HG03066 (cell line): ENCODE results near the gene DNASE2.
"Not testable (repeated sequence)": the region's sequence is repeated elsewhere in the genome, so short reads cannot be mapped to it uniquely, and the experiment has no call there.

Experiments
- ATAC-seq: cut with Tn5 transposase; IDR thresholded peaks from one replicate; pipeline ENCODE4 v1.9.1; 2021; ENCODE audit warnings: low read depth; ENCODE audit not compliant: unreplicated experiment

The DNASE2 gene

DNA sequence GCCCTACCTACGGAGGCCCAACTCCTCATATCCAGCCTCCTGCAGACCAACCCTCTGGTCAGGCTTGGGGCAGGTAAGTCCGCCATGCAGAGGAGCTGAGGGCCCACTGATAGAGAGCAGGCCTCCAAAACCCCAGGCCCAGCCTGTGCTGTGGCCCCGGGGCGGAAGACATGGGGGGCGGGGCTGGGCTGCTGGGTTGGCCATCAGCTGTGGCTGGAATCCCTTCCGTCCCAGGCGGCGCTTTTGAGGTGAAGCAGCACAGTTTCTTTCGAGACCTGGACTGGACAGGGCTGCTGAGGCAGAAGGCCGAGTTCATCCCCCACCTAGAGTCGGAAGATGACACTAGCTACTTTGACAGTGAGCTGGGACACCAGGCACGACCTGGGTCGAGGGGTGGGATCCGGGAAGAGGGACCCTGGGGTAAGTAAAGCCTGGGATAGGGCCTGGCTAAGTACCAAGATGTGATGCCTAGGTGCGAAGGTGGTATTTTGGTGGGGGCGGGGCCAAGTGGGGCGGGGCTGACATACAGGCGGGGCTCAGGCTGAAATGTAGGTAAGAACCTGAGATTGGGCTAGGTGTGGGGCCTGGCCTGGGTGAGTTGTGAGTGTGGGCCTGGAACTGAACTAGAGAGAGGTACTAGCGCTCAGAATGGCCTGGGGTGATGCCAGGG is 15.4 kb downstream of the DNASE2 start:
- no peak for ATAC-seq

DNA sequence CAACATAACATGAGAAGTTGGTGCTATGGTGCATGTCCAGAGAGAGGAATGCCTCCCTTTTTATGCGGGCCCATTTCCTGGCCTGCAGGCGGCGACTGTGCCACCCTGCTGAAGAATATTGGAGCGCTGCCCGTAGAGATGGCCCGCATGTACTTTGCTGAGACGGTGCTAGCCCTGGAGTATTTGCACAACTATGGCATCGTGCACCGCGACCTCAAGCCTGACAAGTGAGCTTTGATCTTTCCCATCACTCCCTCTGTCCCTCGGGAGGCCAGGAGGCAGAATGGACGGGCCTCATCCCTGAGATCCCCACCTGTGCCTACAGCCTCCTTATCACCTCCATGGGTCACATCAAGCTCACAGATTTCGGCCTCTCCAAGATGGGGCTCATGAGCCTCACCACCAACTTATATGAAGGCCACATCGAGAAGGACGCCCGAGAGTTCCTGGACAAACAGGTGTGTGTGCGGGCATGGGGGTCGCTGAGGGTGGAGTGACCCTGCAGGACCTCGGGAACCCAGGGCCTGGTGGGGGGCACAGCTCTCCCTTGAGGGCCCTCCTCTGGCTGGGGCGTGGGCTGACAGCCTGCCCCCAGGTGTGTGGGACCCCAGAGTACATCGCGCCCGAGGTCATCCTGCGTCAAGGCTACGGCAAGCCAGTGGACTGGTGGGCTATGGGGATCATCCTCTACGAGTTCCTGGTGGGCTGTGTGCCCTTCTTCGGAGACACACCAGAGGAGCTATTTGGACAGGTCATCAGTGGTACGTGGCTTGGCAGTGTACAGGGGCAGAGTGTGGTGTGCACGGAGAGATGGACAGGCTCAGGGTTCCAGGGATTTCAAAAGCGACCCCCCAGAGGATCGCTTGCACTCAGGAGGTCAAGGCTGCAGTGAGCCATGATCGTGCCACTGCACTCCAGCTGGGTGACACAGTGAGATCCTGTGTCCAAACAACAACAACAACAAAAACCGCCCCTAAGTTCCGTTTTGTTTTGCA is 16.2 kb downstream of the DNASE2 start:
- ATAC-seq = no peak

DNA sequence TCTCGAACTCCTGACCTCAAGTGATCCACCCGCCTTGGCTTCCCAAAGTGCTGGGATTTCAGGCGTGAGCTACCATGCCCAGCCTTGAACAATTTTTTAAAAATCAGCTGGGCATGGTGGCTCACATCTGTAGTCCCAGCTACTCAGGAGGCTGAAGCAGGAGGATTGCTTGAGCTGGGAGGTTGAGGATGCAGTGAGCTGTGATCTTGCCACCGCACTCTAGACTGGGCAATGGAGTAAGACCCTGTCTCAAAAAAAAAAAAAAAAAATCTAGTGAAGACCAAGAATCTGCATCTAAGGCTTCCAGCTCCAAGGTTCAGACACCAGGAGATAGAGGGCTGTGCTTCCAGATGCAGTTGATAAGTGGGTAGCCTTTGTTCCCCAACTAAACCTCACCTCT is 17.1 kb downstream of the DNASE2 start:
- no peak for ATAC-seq

DNA sequence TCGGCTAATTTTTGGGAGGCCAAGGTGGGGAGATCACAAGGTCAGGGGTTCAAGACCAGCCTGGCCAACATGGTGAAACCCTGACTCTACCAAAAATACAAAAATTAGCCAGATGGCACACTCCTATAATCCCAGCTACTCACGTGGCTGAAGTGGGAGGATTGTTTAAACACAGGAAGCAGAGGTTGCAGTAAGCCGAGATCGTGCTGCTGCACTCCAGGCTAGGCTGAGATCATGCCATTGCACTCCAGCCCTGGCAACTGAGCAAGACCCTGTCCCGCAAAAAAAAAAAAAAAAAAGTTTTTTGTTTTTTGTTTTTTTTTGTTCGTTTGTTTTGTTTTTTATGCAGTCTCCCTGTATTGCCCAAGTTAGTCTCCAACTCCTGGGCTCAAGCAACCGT is 21.7 kb downstream of the DNASE2 start:
- no peak for ATAC-seq

DNA sequence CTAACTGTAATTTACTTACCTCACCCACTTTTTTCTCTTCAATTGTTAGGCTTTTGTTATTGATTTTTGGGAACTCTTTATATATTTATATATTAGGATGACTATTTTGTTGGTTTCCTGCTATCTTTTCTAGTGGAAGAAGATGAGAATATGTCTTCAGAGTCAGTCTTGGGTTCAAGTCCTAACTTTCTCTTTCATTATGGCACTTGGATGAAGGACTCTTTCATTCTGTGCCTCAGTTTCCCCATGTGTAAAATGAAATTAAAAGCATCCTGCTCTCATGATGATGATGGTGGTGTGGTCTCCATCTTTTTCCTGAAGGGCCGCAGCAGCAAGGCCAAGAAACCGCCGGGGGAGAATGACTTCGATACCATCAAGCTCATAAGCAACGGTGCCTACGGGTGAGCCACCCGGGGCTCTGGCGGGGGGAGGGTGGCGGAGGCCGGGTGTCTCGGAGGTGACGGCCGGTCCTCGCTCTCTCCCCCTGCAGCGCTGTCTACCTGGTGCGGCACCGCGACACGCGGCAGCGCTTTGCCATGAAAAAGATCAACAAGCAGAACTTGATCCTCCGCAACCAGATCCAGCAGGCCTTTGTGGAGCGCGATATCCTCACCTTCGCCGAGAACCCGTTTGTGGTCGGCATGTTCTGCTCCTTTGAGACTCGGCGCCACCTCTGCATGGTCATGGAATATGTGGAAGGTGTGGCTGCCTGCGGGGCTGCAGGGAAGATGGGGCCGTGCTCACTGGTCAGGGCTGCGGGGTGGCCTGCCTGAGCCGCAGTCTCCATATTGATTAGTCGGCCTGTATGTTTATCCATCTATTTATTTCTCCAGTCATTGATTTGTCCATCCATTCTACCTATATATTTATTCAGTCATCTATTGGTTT is 23.0 kb downstream of the DNASE2 start:
- ATAC-seq = no peak

DNA sequence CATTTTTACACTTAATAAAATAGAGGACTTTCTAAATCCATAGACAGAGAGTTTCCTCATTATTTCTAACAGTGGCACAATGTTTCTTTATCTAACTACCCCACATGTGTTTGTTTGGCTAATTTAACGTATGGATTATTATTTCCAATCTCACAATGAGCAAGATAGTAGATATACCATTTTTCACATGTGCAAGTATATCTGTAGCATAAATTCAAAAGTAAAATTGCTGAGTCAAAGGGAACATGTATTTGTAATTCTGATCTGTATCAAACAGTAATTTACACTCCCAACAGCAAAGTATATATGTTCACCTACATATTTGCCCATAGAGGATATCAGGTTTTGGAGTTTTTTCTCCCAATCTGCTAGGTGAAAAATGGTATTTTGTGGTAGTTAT is 24.6 kb downstream of the DNASE2 start:
- no peak for ATAC-seq

DNA sequence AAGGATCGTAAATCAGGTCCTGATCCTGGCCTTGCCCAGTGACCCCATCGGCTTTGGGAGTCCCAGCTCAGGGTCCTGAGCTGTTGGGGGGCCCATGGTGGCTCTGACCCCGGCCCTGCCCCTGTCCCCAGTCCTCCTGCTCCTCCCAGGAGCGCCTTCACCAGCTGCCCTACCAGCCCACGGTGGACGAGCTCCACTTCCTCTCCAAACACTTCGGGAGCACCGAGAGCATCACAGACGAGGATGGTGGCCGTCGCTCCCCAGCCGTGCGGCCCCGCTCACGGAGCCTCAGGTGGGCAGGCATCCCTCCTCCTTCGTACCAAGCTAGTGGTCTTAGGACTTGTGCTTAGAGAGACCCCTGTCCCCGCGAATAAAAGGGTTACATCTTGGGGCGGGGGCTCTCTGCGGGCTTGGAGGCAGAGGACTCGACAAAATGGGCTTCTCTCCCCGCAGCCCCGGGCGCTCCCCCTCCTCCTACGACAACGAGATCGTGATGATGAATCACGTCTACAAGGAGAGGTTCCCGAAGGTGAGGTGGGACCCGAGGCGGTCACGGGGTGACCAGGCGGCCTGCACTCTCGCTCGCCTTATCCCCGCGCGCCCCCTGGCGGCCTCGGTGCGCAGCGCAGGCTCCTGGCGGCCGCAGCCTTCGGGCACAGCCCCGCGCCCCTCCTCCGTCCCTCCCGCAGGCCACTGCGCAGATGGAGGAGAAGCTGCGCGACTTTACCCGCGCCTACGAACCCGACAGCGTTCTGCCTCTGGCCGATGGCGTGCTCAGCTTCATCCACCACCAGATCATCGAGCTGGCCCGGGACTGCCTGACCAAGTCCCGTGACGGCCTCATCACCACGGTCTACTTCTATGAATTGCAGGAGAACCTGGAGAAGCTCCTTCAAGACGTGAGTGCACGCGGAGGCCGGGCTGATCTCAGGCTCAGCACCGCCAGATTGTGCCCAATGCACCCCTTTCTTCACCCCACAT is 33.8 kb downstream of the DNASE2 start:
- ATAC-seq = no peak

DNA sequence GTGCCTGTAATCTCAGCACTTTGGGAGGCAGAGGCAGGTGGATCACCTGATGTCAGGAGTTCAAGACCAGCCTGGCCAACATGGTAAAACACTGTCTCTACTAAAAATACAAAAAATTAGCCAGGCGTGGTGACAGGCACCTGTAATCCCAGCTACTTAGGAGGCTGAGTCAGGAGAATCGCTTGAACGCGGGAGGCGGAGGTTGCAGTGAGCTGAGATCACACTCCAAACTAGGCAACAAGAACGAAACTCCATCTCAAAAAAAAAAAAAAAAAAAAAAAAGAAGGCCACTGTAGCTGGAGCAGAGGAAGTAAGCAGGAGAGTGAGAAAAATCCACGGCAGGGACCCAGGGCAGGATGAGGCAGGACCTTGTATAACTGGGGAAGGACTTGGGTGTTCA is 34.6 kb downstream of the DNASE2 start:
- not testable (repeated sequence) for ATAC-seq

DNA sequence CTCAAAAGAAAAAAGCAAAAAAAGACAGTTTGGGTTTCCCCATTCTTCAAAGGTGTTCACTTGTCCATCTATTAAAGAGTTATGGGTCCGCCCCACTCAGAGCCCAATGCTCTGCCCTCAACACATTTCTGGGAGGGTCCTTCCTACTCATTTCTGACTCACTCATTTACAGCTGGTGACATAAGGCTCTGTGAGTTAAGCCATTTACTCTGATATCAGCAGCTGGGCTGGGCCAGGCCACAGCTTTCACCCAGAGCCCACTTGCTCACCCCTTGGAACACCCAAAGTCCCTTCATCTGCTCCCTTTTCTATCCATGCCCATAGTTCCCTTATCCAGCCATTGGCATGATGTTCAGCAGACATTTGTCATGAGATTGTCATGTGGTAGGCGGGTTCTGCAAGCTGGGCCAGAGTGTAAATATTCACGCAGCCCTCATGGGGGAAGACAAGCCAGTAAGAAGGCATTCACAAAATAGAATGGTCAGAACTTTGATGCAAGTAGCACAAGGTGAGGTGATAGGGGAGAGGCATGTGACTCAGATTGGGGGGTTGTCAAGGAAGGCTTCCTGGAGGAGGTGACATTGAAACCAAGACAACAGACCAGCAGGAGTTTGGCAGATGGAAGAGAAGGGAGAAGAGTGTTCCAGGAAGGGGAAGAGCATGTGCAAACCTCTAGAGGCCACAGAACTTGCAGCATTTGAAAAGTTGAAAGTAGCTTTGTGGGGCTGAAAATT is 37.1 kb downstream of the DNASE2 start:
- ATAC-seq = no peak

DNA sequence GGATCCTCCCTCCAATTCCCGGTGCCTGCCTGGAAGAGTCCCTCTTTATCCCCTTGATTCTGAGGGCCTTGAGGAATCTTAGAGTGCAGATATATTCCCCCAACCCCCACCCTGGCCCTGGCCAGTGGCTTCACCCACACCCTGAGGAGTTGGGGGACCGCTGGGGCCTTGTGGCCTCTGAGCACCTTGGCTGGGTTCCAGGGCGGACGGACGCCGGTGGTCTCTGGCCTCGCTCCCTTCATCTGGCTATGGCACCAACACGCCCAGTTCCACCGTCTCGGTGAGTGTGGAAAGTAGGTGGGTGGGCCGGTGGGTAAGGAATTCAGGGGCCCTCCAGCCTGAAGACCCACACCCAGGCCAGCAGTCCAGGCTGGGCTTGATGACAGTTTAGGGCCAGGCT is 37.9 kb downstream of the DNASE2 start:
- ATAC-seq = no peak

DNA sequence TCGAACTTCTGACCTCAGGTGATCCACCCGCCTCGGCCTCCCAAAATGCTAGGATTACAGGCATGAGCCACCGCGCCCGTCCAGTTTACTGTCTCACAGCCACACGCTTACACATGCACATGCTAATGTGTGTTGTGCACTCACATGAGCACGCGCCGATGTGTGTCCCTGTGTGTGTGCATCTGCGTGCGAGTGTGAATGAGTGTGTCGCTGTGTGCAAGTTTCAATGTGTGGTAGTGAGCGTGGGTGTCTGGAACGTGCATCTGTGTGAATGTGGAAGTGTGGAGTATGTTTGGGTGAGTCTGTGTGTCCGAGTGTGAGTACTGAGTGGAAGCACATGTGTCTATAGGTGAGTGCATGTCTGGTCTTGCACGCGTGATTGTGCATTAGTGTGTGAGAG is 38.7 kb downstream of the DNASE2 start:
- ATAC-seq = no peak

DNA sequence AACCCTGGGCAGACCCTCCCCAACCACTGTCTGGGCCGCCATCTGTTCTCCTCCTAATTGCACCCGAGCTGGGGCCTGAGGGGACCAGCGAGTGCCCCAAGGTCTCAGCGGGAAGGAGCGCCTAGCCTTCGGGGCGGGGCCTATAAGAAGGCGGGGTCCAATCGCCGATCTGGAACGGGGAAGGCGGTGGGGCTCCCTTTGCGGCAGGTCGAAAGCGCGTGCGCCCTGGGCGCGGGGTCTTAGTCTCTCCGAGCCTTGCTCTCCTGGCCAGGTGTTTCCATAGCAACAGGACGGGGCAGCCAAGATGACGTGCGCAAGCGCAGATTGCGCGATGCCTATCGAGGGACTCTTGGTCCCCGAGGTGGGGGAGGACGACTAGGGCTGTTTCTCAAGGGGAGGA is 40.2 kb downstream of the DNASE2 start:
- no peak for ATAC-seq

DNA sequence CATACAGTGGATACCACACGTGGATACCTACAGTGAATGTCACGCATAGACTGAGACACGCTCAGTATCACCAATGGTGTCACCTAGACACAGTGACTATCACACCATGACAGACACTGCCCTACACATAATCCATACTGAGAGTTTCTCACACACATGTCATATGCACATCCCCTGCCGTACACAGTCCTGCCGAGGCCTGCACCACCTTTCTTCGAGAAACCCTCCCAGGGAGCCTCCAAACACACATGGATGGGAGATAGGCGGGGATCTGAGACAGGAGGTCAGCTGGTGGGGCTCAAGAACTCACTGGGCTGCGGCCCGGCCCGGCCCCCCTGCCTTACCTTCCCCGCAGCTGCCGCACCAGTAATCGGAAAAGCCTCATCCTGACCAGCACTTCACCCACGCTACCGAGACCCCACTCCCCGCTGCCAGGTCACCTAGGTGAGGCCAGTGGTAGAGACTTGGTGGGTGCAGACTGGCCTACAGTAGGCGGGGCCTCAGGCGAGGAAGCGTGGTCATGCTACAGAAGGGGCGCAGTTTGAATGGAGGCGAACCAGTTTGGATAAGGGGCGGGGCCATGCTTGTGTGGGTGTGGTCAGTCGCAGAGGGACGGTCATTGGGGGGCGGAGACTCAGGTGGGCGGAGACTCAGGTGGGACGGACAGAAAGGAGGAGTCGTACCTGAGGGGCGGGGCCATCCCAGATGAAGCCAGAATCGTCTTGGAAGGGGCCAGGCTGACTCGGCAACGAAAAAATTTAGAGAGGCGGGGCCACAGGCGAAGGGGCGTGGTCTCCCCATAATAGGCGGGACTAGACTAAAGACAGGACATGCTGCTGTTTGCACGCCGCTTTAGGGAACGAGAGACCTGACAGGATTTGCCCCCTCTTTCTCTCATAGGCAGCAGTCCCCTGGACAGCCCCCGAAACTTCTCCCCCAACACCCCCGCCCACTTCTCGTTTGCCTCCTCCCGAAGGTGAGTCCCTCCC is 40.9 kb downstream of the DNASE2 start:
- ATAC-seq = no peak

DNA sequence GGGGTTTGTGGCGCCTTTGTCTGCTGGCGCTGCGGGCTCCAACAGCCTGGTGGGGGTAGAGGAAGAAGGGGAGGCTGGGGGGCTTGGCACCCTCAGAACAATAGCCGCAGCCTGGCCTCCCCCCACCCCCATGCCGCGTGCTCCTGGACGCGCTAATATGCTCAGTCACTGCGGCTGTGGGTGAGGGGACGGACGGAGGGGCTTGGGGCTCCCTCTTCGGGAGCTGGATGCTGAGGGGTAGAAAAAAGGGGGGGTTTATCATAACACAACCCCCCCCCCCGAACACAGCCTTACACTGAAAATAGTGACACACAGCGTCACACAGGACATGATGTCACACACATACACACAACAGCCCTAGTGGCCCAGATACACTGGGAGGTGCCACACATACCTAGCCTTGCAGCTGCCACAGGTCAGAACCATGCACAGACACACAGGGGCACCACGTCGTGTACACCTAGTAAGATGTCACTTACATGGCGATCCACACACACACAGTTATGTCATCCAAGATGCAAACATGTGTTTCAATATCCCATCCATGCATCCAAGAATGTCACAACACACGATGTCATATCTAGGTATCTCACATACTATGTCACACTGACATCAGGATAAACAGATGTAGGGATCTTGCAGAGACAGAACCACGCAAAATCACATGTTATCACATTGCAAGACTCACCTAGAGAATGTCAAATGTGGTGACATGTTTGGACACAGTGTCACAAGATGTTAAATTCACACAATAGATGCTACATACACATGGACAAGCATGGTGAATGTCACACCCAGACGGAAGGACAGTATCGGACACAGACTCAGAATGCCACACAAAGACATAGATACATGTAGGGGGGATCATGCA is 42.1 kb downstream of the DNASE2 start:
- no peak for ATAC-seq

DNA sequence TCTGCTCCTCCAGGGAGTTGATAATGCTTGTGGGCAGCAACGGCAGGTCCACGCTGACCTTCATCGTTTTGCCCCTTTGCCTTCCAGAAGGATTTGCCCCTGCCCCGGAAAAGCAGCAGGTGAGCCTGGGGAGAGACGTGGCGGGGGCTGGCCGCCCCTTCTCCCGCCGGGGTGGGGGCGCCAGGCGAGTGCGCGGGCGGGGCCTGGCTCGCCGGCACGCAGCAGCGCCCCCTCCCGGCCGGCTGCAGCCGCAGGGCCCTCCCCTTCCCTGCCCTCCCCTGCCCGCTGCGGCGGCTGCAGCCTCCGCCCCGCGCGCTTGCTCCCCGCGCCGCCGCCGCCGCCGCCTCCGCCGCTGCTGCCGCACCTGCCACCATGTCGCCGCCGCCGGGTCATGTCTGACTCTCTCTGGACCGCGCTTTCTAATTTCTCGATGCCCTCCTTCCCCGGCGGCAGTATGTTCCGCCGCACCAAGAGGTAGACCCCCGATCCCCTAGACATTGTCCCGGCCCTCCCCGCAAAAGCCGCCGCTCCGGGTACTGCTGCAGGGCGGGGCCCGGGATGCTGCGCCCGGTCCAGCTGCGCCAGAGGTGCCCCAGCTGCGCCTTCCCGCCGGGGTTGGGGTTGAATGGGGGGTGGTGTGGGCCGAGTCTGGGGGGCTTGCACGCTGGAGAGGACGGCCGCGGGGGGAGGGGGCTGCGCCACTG is 42.9 kb downstream of the DNASE2 start, which contains the start of gene MAST1:
Gene MAST1, plus strand, starts transcription at position 334 of the 704 bp plus-strand sequence. Its CDS starts 58 bp downstream, at position 392.
- no peak for ATAC-seq

DNA sequence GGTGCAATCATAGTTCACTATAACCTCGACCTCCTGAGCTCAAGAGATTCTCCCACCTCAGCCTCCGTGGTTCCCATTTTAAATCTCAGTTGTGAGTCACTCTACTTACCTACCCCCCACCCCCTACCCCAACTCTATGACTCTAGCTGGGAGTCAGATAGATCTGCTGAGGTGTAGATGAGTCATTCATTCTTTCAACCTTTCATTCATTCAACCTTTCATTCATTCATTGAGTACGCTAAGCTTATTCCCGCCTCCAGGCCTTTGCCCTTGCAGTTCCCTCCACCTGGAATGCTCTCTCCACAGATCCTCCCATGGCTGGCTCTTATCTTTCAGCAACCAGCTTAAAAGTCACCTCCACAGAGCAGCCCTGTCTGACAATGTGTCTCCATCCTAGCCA is 44.0 kb downstream of the DNASE2 start:
- ATAC-seq = no peak
